Measurements from ENCODE around the gene NUBPL.

DNA sequence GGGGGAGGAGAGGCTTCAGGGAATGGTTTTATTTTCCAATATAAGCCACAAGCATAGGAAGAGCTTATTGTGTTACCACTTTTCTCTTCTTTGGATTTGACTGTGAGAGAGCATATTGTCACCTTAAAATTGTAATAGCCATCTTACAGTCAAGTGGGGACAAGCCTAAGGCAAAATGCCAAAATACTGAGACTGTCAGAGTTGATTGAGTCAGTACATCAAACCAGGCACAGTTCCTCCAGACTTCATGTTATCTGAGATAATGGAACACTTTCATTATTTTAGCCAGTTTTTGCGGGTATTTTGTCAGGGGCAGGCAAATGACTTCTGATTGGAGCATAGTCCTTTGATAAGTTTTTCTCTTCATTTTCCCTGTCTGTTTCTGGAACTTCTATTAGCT is 19.5 kb upstream of the NUBPL start:
- TF ChIP-seq, protein P1, sequence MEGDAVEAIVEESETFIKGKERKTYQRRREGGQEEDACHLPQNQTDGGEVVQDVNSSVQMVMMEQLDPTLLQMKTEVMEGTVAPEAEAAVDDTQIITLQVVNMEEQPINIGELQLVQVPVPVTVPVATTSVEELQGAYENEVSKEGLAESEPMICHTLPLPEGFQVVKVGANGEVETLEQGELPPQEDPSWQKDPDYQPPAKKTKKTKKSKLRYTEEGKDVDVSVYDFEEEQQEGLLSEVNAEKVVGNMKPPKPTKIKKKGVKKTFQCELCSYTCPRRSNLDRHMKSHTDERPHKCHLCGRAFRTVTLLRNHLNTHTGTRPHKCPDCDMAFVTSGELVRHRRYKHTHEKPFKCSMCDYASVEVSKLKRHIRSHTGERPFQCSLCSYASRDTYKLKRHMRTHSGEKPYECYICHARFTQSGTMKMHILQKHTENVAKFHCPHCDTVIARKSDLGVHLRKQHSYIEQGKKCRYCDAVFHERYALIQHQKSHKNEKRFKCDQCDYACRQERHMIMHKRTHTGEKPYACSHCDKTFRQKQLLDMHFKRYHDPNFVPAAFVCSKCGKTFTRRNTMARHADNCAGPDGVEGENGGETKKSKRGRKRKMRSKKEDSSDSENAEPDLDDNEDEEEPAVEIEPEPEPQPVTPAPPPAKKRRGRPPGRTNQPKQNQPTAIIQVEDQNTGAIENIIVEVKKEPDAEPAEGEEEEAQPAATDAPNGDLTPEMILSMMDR (IDR thresholded peaks at IDR 0.05): no peak
- no peak for TF ChIP-seq POLR2A (IDR thresholded peaks at IDR 0.05)

Measured in Peyer's patch (tissue), 4 donors.